Osteocyte (in vitro differentiated cells): ENCODE measurements around the gene NPC1L1. TPM values are rescaled to one million over a fixed set of nuclear protein-coding genes. Genes with fewer than 3 reads are reported as not detected.
"Not testable (repeated sequence)": the region's sequence is repeated elsewhere in the genome, so short reads cannot be mapped to it uniquely, and the experiment has no call there.

Experiments
- DNase-seq: peaks from one replicate; pipeline ENCODE4 v3.0.0; 2021; ENCODE audit warnings: mixed read lengths; ENCODE audit not compliant: unreplicated experiment; ENCODE audit errors: extremely low spot score
- H3K27ac Mint-ChIP-seq: one replicate; pipeline ENCODE4 v1.8.0; 2021; ENCODE audit warnings: mild to moderate bottlenecking, mixed read lengths; ENCODE audit not compliant: unreplicated experiment
- H3K27me3 Mint-ChIP-seq: one replicate; pipeline ENCODE4 v1.8.0; 2021; ENCODE audit warnings: mixed read lengths; ENCODE audit not compliant: unreplicated experiment
- H3K36me3 Mint-ChIP-seq: one replicate; pipeline ENCODE4 v1.8.0; 2021; ENCODE audit warnings: mixed read lengths; ENCODE audit not compliant: unreplicated experiment
- H3K4me1 Mint-ChIP-seq: one replicate; pipeline ENCODE4 v1.8.0; 2021; ENCODE audit warnings: mixed read lengths; ENCODE audit not compliant: unreplicated experiment
- H3K4me3 Mint-ChIP-seq: one replicate; pipeline ENCODE4 v1.8.0; 2021; ENCODE audit warnings: mild to moderate bottlenecking, moderate library complexity, mixed read lengths; ENCODE audit not compliant: unreplicated experiment
- H3K9me3 Mint-ChIP-seq: one replicate; pipeline ENCODE4 v1.8.0; 2021; ENCODE audit warnings: mixed read lengths; ENCODE audit not compliant: unreplicated experiment
- total RNA-seq: library from RNA; stranded (reverse); gene quantifications from 2 replicates; pipeline ENCODE4 v1.2.1, GENCODE V29; 2021
- TF ChIP-seq, protein P1 (sequence below): fragments of 200-600 bp; sonication (generic); IDR thresholded peaks from 2 replicates; pipeline ENCODE4 v1.5.0; 2021; ENCODE audit warnings: antibody characterized with exemption, mild to moderate bottlenecking, moderate library complexity

Gene NPC1L1
- total RNA-seq, 1 donor from 2014 or later, result not detected

DNA sequence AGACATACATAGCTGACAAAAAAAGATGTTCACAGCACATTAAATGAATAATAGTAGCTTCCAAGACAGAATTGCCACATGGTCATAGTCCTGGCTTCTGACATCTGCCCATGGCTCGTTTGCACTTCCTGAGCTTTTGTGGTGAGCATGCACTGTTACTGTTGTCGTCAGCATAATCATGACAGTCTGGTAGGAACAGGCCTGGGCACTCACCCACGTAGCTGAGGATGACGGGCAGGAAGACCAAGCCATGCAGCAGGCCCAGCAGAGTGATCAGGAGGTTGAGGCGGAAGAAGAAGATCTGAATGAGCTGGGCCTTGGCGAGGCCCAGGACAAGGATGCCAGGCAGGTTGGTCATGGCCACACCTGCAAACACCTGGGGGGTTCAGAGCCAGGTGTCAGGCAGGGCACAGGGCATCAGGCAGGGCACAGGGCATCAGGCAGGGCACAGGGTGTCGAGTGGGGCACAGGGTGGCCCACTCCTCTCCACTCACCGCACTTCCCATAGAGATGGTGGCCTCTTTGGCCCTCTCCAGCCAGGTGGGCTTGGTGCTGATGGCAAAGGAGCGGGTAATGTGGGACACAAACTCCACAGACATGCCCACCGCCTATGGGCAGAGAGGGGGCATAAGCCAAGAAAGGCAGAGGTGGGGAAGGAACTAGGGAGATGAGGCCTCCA, 25.4 kb downstream of the NPC1L1 start:
- TF ChIP-seq, protein P1, sequence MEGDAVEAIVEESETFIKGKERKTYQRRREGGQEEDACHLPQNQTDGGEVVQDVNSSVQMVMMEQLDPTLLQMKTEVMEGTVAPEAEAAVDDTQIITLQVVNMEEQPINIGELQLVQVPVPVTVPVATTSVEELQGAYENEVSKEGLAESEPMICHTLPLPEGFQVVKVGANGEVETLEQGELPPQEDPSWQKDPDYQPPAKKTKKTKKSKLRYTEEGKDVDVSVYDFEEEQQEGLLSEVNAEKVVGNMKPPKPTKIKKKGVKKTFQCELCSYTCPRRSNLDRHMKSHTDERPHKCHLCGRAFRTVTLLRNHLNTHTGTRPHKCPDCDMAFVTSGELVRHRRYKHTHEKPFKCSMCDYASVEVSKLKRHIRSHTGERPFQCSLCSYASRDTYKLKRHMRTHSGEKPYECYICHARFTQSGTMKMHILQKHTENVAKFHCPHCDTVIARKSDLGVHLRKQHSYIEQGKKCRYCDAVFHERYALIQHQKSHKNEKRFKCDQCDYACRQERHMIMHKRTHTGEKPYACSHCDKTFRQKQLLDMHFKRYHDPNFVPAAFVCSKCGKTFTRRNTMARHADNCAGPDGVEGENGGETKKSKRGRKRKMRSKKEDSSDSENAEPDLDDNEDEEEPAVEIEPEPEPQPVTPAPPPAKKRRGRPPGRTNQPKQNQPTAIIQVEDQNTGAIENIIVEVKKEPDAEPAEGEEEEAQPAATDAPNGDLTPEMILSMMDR, result no peak
- H3K4me1 Mint-ChIP-seq, result no peaks in the 10 kb centered on the region
- no peaks in the 10 kb centered on the region for H3K9me3 Mint-ChIP-seq
- no peak overlapping the region for H3K27ac Mint-ChIP-seq
- no peak for DNase-seq
- no peaks in the 10 kb centered on the region for H3K36me3 Mint-ChIP-seq
- H3K27me3 Mint-ChIP-seq, result peaks cover 16% of the 10 kb centered on the region
- no peak overlapping the region for H3K4me3 Mint-ChIP-seq

DNA sequence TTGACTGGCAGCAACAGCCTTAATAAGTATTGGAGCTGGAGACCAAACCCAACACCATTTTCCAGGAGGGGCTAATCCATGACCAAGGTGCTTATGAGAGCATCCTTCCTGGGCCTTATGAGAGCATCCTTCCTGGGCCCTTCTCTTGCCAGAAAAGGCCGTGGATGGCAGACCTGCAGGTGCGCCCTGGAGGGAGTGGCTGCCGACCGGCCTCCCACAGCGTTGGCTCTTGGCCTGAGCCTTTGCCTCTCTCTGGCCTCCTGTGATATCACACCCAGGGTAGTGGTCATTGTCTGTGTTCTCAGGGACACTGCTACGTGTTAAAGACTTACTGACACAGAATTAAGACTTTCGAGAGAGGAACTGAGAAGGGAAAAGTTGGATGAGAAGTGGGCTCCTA, 28.4 kb downstream of the NPC1L1 start:
- Mint-ChIP-seq H3K27ac (no peak overlapping the region), H3K36me3 (no peaks in the 10 kb centered on the region), H3K9me3 (no peaks in the 10 kb centered on the region), H3K27me3 (peaks cover 38% of the 10 kb centered on the region), H3K4me3 (no peak overlapping the region), H3K4me1 (no peaks in the 10 kb centered on the region)
- TF ChIP-seq, protein P1, result no peak
- DNase-seq, result no peak

DNA sequence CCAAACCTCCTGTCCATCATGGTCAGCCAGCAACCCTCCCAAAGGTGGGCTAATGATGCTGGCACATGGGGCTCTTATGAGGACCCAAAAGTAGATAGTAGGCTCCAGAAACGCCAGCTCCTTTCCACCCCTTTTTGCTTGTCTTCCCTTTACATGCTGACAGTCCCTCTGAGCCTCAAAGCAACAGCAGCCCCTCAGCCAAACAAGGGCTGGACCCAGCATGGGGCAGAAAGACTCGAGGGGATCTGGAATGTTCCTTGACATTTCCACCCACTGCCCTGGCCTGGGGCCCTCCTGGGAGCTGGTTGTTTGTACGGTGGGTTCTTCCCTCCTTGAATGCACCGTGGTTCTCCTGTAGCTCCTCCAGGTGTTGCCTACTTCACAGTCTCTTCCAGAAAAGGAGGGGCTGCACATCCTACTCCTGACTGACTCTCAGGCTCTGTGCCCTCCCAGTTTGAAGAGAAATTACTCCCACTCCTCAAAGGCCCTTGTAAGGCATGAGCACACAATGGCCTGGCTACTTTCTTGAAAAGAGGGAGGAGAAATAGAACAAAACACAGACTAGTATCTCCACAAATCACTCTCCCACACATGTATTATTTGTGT, 29.2 kb downstream of the NPC1L1 start:
- no peak for DNase-seq
- TF ChIP-seq, protein P1, result no peak
- H3K27me3 Mint-ChIP-seq, result peaks cover 43% of the 10 kb centered on the region
- no peaks in the 10 kb centered on the region for H3K9me3 Mint-ChIP-seq
- H3K36me3 Mint-ChIP-seq, result no peaks in the 10 kb centered on the region
- no peak overlapping the region for H3K27ac Mint-ChIP-seq
- no peak overlapping the region for H3K4me3 Mint-ChIP-seq
- no peaks in the 10 kb centered on the region for H3K4me1 Mint-ChIP-seq

DNA sequence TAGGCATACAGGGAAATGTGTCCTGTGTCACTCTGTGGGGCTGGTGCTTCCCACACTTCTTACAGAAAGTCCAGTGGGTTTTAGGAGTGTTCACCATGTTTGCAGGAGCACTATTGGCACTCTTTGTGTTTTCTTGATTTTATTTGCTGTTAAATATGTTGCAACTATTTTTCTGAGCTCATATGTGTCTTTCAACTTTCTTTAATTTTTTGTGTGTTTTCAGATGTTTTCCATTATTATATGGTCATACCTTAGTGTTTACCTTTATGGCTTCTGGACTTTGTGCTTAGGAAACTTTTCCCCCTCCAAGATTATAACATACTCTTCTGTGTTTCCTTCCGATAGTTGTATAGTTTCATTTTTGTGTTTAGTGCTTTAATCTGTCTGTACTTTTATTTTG, 29.9 kb downstream of the NPC1L1 start:
- TF ChIP-seq, protein P1, result no peak
- no peak overlapping the region for H3K27ac Mint-ChIP-seq
- DNase-seq, result no peak

DNA sequence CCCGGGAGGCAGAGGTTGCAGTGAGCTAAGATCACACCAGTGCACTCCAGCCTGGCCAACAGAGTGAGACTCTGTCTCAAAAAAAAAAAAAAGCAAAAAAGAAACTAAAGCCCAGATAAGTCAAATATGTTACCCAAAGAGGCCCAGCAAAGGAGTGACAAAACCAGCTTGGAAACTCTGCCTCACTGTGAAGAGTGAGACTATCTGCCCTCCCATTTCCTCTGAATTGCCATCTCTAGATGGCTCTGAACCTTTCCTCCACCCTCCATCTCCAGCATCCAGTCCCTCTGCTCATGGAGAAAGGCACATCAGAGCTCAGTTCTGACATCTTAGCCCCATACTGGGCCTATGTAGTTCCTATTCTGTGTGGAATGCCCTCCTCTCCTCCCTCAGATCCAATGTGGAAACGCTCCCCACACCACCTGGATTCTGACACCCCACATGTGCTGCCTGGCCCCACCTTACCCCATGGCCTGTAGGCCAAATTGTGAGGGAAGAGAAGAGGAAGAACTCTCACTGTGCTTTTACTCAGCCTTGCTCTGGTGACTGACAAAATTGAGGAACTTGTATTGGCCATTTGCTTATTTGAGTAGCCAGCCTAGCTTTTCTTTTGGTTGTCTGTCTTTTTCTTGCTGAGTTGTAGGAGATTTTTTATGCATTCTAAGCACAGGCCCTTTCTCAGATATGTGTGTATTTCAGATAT, 32.7 kb downstream of the NPC1L1 start:
- Mint-ChIP-seq H3K4me3 (no peak overlapping the region), H3K27me3 (peaks cover 67% of the 10 kb centered on the region), H3K9me3 (no peaks in the 10 kb centered on the region), H3K27ac (no peak overlapping the region), H3K4me1 (no peaks in the 10 kb centered on the region), H3K36me3 (no peaks in the 10 kb centered on the region)
- DNase-seq, result no peak
- TF ChIP-seq, protein P1, result no peak

More for the DNA sequence above, 29.9 kb downstream of the NPC1L1 start:
- peaks cover 50% of the 10 kb centered on the region for H3K27me3 Mint-ChIP-seq
- H3K36me3 Mint-ChIP-seq, result no peaks in the 10 kb centered on the region
- no peak overlapping the region for H3K4me3 Mint-ChIP-seq
- H3K4me1 Mint-ChIP-seq, result no peaks in the 10 kb centered on the region
- no peaks in the 10 kb centered on the region for H3K9me3 Mint-ChIP-seq

DNA sequence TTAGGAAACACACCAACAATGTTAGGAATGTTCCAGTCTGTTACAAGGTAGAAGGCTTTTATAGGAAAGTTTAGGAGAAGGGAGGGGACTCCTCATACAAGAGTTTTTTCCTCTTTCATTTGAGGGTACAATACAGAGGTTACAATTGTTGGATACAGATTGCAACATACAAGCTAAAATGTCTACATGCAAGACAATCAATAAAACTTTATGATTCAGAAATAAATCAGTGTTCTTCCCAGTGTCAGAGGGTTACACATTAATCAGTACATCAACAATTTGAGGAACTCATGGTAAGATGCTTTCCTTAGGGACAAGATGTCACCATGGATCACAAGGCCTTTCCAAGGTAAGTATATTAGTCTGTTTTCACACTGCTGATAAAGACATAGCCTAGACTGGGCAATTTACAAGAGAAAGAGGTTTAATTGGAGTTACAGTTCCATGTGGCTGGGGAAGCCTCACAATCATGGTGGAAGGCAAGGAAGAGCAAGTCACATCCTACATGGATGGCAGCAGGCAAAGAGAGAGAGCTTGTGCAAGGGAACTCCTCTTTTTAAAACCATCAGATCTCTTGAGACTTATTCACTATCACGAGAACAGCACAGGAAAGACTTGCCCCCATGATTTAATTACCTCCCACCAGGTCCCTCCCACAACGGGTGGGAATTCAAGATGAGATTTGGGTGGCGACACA, 34.4 kb downstream of the NPC1L1 start:
- not testable (repeated sequence) for H3K36me3 Mint-ChIP-seq, H3K4me3 Mint-ChIP-seq, H3K4me1 Mint-ChIP-seq, H3K27ac Mint-ChIP-seq, DNase-seq, H3K9me3 Mint-ChIP-seq
- H3K27me3 Mint-ChIP-seq, result peaks cover 74% of the 10 kb centered on the region
